Bronchial epithelial cell (primary cell): Measurements from ENCODE around the gene C3orf70. TPM values are rescaled to one million over a fixed set of nuclear protein-coding genes. Genes with fewer than 3 reads are reported as not detected.

Experiments used
- DNase-seq: peaks from one replicate; pipeline ENCODE4 v3.0.0-alpha.2; 2010; ENCODE audit warnings: low read depth
- FAIRE-seq: peaks from 2 replicates; lab custom pipeline; 2011; peaks lifted over from hg19 to GRCh38; lab: Jason Lieb, UNC
- H3K27me3 ChIP-seq: 2 replicates; pipeline ENCODE4 v1.5.1; 2011; ENCODE audit warnings: low read length; ENCODE audit not compliant: control insufficient read depth, insufficient read depth
- H3K36me3 ChIP-seq: 2 replicates; pipeline ENCODE4 v1.5.1; 2011; ENCODE audit warnings: low read length; ENCODE audit not compliant: control insufficient read depth, insufficient read depth
- H3K4me3 ChIP-seq: 2 replicates; pipeline ENCODE4 v1.5.1; 2011; ENCODE audit warnings: mild to moderate bottlenecking, low read depth, low read length, control low read depth
- total RNA-seq: library from RNA; depleted of rRNA; stranded (reverse); fragments of >200 nt; gene quantifications from 2 replicates; pipeline ENCODE4 v1.2.1, GENCODE V29; 2014
- TF ChIP-seq, protein P1 (sequence below): IDR thresholded peaks from 2 replicates; pipeline ENCODE4 v1.5.1; 2011; ENCODE audit warnings: mild to moderate bottlenecking, moderate library complexity, low read length, control low read depth, inconsistent platforms; ENCODE audit not compliant: insufficient read depth, severe bottlenecking

C3orf70 gene
- total RNA-seq, 1 donor from 2014 or later: under 0.01 TPM

GRCh38 chr3:185188816-185189215 is 36.0 kb upstream of the C3orf70 start:
- no peak for DNase-seq
- no peaks in the 10 kb centered on the region for H3K27me3 ChIP-seq
- TF ChIP-seq, protein P1, sequence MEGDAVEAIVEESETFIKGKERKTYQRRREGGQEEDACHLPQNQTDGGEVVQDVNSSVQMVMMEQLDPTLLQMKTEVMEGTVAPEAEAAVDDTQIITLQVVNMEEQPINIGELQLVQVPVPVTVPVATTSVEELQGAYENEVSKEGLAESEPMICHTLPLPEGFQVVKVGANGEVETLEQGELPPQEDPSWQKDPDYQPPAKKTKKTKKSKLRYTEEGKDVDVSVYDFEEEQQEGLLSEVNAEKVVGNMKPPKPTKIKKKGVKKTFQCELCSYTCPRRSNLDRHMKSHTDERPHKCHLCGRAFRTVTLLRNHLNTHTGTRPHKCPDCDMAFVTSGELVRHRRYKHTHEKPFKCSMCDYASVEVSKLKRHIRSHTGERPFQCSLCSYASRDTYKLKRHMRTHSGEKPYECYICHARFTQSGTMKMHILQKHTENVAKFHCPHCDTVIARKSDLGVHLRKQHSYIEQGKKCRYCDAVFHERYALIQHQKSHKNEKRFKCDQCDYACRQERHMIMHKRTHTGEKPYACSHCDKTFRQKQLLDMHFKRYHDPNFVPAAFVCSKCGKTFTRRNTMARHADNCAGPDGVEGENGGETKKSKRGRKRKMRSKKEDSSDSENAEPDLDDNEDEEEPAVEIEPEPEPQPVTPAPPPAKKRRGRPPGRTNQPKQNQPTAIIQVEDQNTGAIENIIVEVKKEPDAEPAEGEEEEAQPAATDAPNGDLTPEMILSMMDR: no peak
- H3K36me3 ChIP-seq: no peaks in the 10 kb centered on the region
- H3K4me3 ChIP-seq: no peak overlapping the region
- no peak for FAIRE-seq

GRCh38 chr3:185187391-185187790 is 34.5 kb upstream of the C3orf70 start:
- TF ChIP-seq, protein P1: no peak
- no peaks in the 10 kb centered on the region for H3K27me3 ChIP-seq
- FAIRE-seq: no peak

DNA sequence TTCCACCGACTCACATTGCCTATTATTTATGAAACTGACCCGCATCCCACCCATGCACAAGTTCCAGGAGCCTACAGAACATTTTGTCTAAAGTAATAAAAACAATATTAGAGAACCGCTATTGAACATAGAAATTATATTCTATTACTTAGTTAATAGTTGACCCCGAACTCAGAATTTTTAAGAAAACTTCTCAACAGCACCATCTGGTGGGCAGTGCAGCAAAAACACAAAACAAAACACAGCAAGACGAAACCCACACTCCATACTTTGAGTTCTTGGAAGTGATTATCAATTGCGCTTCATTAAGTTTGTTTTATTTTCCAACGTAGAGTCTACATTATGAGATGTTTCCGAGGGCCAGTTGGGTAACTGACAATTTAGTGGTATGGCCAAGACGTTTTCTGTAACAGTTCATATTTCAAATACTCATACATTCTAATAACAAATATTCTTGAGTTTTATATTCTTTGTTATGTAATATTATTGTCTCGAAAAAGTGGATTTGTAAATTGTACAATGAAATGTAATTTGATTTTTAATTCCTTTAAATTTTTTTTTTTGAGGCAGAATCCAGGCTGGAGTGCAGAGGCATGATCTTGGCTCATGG is 24.0 kb upstream of the C3orf70 start:
- H3K4me3 ChIP-seq: no peak overlapping the region
- peak; percentile 27 for DNase-seq
- H3K36me3 ChIP-seq: no peaks in the 10 kb centered on the region
- H3K27me3 ChIP-seq: no peaks in the 10 kb centered on the region
- FAIRE-seq: no peak
- TF ChIP-seq, protein P1: peak; percentile 54

More at GRCh38 chr3:185187391-185187790, 34.5 kb upstream of the C3orf70 start:
- Histone ChIP-seq H3K36me3 (no peaks in the 10 kb centered on the region), H3K4me3 (no peak overlapping the region)
- DNase-seq: no peak

DNA sequence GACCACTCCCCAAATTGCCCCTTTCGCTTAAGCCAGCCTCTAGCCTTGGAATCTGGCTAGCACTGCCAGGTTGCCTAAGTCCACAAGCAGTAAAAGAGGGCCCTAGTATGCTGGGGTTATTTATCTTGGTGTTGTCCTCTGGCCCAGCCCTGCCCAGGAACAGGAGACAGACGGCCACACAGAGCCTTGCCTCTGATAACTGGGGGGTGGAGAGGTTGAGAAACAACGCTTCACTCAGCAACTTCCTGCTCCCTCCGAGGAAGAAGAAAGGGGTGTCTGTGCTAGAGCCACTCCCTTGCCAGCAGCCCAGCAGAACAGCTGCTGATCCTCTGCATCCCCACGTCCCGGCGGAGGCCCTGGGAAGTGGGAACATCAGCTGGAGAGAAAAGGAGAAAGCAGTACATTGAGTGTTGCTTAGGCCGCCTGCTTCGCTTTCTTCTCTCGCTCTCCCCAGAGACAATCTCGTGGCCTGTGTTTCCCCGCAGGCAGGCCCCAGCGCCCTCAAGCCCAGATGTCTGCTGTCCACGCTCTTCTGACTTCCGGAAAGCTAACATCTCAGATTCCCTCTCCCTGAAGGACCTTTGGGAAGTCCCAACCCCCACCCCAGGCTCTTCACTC is 22.6 kb upstream of the C3orf70 start:
- H3K27me3 ChIP-seq: no peaks in the 10 kb centered on the region

GRCh38 chr3:185172086-185173049 is 19.5 kb upstream of the C3orf70 start:
- TF ChIP-seq, protein P1: no peak
- no peak overlapping the region for H3K4me3 ChIP-seq
- no peak for FAIRE-seq
- no peaks in the 10 kb centered on the region for H3K36me3 ChIP-seq
- no peak for DNase-seq
- H3K27me3 ChIP-seq: no peaks in the 10 kb centered on the region

More for the DNA sequence above, 22.6 kb upstream of the C3orf70 start:
- no peak for FAIRE-seq
- no peak for DNase-seq
- TF ChIP-seq, protein P1: no peak
- Histone ChIP-seq H3K36me3 (no peaks in the 10 kb centered on the region), H3K4me3 (no peak overlapping the region)
